ENCODE measurements around the gene COL27A1.
"Not testable (repeated sequence)": the region's sequence is repeated elsewhere in the genome, so short reads cannot be mapped to it uniquely, and the experiment has no call there.

DNA sequence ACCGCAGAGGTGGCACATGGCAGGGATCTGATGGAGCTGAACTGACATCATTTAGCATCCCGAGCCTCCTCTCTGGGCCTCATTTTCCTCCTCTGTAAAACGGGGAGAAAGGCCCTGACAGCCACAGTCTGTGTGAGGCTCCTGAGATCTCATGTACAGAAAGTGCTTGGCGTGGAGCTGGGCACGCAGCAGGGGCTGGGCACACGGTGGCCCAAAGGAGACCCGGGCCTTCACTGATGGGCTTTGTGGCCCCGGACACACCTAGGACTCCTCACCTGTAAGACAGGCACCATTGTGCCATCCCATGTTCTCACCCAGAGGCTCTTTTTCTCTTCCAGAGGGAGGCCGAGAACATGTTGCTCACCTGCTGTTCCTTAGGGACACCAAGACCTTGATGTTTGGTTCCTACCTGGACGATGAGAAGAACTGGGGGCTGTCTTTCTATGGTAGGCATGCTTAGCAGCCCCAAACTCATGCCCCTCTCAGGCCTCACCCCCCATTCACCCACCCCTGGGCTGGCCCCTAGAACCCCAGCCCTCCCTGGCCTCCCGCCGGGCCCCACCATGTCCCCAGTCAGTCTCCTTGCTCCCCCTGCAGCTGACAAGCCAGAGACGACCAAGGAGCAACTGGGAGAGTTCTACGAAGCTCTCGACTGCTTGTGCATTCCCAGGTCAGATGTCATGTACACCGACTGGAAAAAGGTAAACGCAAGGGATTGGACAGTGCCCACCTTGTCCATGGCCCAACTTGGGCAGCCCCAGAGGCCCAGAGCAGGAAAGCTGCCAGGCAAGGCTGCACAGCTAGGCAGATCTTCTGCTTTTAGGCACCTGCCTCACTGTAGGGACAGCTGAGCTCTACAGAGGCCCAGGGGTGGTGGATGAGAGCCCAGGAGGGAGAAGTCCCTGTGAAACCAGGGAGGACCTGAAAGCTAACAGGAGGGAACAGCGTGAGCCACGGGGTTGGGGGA is 176.2 kb downstream of the COL27A1 start:
- TF ChIP-seq, protein P1, sequence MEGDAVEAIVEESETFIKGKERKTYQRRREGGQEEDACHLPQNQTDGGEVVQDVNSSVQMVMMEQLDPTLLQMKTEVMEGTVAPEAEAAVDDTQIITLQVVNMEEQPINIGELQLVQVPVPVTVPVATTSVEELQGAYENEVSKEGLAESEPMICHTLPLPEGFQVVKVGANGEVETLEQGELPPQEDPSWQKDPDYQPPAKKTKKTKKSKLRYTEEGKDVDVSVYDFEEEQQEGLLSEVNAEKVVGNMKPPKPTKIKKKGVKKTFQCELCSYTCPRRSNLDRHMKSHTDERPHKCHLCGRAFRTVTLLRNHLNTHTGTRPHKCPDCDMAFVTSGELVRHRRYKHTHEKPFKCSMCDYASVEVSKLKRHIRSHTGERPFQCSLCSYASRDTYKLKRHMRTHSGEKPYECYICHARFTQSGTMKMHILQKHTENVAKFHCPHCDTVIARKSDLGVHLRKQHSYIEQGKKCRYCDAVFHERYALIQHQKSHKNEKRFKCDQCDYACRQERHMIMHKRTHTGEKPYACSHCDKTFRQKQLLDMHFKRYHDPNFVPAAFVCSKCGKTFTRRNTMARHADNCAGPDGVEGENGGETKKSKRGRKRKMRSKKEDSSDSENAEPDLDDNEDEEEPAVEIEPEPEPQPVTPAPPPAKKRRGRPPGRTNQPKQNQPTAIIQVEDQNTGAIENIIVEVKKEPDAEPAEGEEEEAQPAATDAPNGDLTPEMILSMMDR (conservative IDR thresholded peaks at IDR 0.05; ENCODE audit: low read depth, low read length), result not testable (repeated sequence)
- TF ChIP-seq EZH2 (IDR thresholded peaks at IDR 0.05; ENCODE audit: borderline replicate concordance, low read depth, low read length, poor library complexity, severe bottlenecking), result not testable (repeated sequence)

Measured in A673 (cell line).